HG02852 (cell line): ENCODE measurements around the gene SARS1.
A peak's percentile ranks its signal among the peaks of the same experiment; 100 is the strongest.

Source experiments
- ATAC-seq: cut with Tn5 transposase; IDR thresholded peaks from one replicate; pipeline ENCODE4 v1.9.1; 2021; ENCODE audit warnings: mild to moderate bottlenecking, moderate library complexity; ENCODE audit not compliant: unreplicated experiment

SARS1 gene

GRCh38 chr1:109259674-109260557 lies 46.2 kb downstream of the SARS1 start:
- ATAC-seq, result no peak

GRCh38 chr1:109261006-109261405 lies 47.3 kb downstream of the SARS1 start:
- no peak for ATAC-seq

- no peak for ATAC-seq
Measured at GRCh38 chr1:109261578-109261977, 47.9 kb downstream of the SARS1 start.

GRCh38 chr1:109262231-109263055 lies 48.7 kb downstream of the SARS1 start:
- ATAC-seq, result no peak

GRCh38 chr1:109263234-109263596 lies 49.5 kb downstream of the SARS1 start:
- ATAC-seq, result no peak

GRCh38 chr1:109263597-109264378 lies 50.1 kb downstream of the SARS1 start:
- peak; percentile 81 for ATAC-seq

- ATAC-seq, result no peak
Measured at GRCh38 chr1:109264379-109264755, 50.6 kb downstream of the SARS1 start.

GRCh38 chr1:109265016-109265415 lies 51.3 kb downstream of the SARS1 start:
- ATAC-seq, result no peak

- ATAC-seq, result no peak
Measured at GRCh38 chr1:109265741-109266330, 52.1 kb downstream of the SARS1 start.

GRCh38 chr1:109266965-109267364 lies 53.2 kb downstream of the SARS1 start:
- ATAC-seq, result no peak

- no peak for ATAC-seq
Measured at GRCh38 chr1:109267743-109268300, 54.1 kb downstream of the SARS1 start.

GRCh38 chr1:109268431-109269211 lies 54.9 kb downstream of the SARS1 start:
- ATAC-seq, result no peak

GRCh38 chr1:109269212-109269980 lies 55.7 kb downstream of the SARS1 start:
- no peak for ATAC-seq

- no peak for ATAC-seq
Measured at GRCh38 chr1:109269981-109270622, 56.4 kb downstream of the SARS1 start.

GRCh38 chr1:109270623-109271317 lies 57.1 kb downstream of the SARS1 start:
- no peak for ATAC-seq

GRCh38 chr1:109271458-109271857 lies 57.7 kb downstream of the SARS1 start:
- no peak for ATAC-seq

- no peak for ATAC-seq
Measured at GRCh38 chr1:109272021-109272799, 58.5 kb downstream of the SARS1 start.
